ENCODE measurements around the gene NDFIP1. TPM values are rescaled to one million over a fixed set of nuclear protein-coding genes. Genes with fewer than 3 reads are reported as not detected.

The NDFIP1 gene
- total RNA-seq, 6 experiments from 2014 or later, result 50.4 to 61.1 (median 57.1) TPM

- DNase-seq (no peak), ATAC-seq (no peak)
- Histone ChIP-seq H3K9me3 (no peaks in the 10 kb centered on the region), H3K4me1 (no peaks in the 10 kb centered on the region), H3K36me3 (no peaks in the 10 kb centered on the region), H3K27ac (no peak overlapping the region), H3K27me3 (no peaks in the 10 kb centered on the region), H3K4me3 (no peak overlapping the region)
- WGBS (ENCODE audit: insufficient coverage, low coverage, low lambda C conversion rate, missing lambda C conversion rate), result 59% methylated on average over 3 of the region's 3 CpGs
- no peak for TF ChIP-seq CTCF (IDR thresholded peaks at IDR 0.05)
- no peak for TF ChIP-seq POLR2A (IDR thresholded peaks at IDR 0.05)
- intact Hi-C loops (cut with DNase I), result no loop called here
These were observed 66.5 kb downstream of the NDFIP1 start for GRCh38 chr5:142175039-142175438.

GRCh38 chr5:142175461-142176142, 67.0 kb downstream of the NDFIP1 start:
- no peaks in the 10 kb centered on the region for H3K27me3 ChIP-seq
- intact Hi-C loops (cut with DNase I), result no loop called here
- H3K4me1 ChIP-seq, result no peaks in the 10 kb centered on the region
- no peaks in the 10 kb centered on the region for H3K36me3 ChIP-seq
- TF ChIP-seq POLR2A (IDR thresholded peaks at IDR 0.05) (no peak), CTCF (IDR thresholded peaks at IDR 0.05) (no peak)
- no peak overlapping the region for H3K27ac ChIP-seq
- H3K9me3 ChIP-seq, result no peaks in the 10 kb centered on the region
- ATAC-seq (no peak), DNase-seq (no peak)
- H3K4me3 ChIP-seq, result no peak overlapping the region
- 75% methylated on average over 7 of the region's 8 CpGs for WGBS (ENCODE audit: insufficient coverage, low coverage, low lambda C conversion rate, missing lambda C conversion rate)

GRCh38 chr5:142176255-142176654, 67.7 kb downstream of the NDFIP1 start:
- no peaks in the 10 kb centered on the region for H3K27me3 ChIP-seq
- WGBS (ENCODE audit: insufficient coverage, low coverage, low lambda C conversion rate, missing lambda C conversion rate), result 47% methylated on average over 2 of the region's 2 CpGs
- H3K4me1 ChIP-seq, result no peaks in the 10 kb centered on the region
- no peaks in the 10 kb centered on the region for H3K36me3 ChIP-seq
- intact Hi-C loops (cut with DNase I), result no loop called here
- TF ChIP-seq POLR2A (IDR thresholded peaks at IDR 0.05) (no peak), CTCF (IDR thresholded peaks at IDR 0.05) (no peak)
- no peak overlapping the region for H3K27ac ChIP-seq
- ATAC-seq (no peak), DNase-seq (no peak)
- no peaks in the 10 kb centered on the region for H3K9me3 ChIP-seq
- no peak overlapping the region for H3K4me3 ChIP-seq

- H3K4me3 ChIP-seq, result no peak overlapping the region
- no peak for DNase-seq
- 97% methylated on average over 5 of the region's 7 CpGs for WGBS (ENCODE audit: insufficient coverage, low coverage, low lambda C conversion rate, missing lambda C conversion rate)
- no peaks in the 10 kb centered on the region for H3K36me3 ChIP-seq
- no peaks in the 10 kb centered on the region for H3K4me1 ChIP-seq
- H3K27ac ChIP-seq, result no peak overlapping the region
- TF ChIP-seq CTCF (IDR thresholded peaks at IDR 0.05) (no peak), POLR2A (IDR thresholded peaks at IDR 0.05) (no peak)
- H3K9me3 ChIP-seq, result no peaks in the 10 kb centered on the region
- intact Hi-C loops (cut with DNase I), result no loop called here
- H3K27me3 ChIP-seq, result no peaks in the 10 kb centered on the region
- ATAC-seq, result no peak
These were observed 70.1 kb downstream of the NDFIP1 start for GRCh38 chr5:142178651-142179050.

Data from right lobe of liver (tissue), 6 donors.